HG03095 (cell line): Measurements from ENCODE around the gene NOS1AP.
"Not testable (repeated sequence)": the region's sequence is repeated elsewhere in the genome, so short reads cannot be mapped to it uniquely, and the experiment has no call there.

ENCODE experiments used
- ATAC-seq: cut with Tn5 transposase; IDR thresholded peaks from one replicate; pipeline ENCODE4 v1.9.1; 2021; ENCODE audit warnings: moderate library complexity; ENCODE audit not compliant: unreplicated experiment

The NOS1AP gene

GRCh38 chr1:162056579-162056978 lies 12.9 kb upstream of the NOS1AP start:
- no peak for ATAC-seq

GRCh38 chr1:162059721-162060120 lies 9.8 kb upstream of the NOS1AP start:
- ATAC-seq: no peak

DNA sequence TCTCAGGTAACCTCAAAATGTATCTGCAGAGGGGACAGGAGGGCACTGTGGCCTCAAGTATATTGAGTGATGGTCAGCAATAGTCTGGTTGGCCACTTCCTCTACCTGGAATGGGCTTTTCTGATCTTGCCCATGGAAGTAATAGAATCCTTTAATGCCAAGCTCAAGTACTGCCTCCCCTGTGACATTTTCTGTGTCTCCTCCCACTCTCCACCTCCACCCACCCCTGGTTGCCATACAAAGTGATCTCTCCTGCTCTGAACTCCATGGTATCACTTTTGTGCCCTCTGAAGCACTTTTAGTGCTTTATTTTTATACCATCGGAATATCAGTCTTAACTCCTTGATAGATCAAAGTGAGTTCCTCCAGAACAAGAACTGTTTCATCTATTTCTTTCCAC lies 9.2 kb upstream of the NOS1AP start:
- no peak for ATAC-seq

GRCh38 chr1:162062542-162063015 lies 6.9 kb upstream of the NOS1AP start:
- no peak for ATAC-seq

DNA sequence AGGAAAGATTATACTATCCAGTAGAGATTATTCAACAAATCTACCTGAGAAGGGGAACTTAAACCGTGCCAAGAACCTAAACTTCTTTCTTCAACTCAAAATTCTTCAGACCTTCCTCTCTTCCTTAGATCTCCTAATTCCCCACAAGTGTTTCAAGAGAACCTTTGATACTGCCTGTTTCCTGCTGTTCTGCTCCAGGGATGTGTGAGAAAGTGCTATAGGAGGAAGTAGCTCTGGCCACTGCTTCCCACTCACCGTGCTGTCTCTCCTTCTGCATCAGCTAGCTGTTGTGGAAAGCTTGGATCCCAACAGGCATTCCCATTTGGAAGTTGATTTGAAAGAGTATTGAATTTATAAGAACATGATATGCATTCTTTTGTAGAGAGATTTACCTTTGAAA lies 4.5 kb upstream of the NOS1AP start:
- no peak for ATAC-seq

DNA sequence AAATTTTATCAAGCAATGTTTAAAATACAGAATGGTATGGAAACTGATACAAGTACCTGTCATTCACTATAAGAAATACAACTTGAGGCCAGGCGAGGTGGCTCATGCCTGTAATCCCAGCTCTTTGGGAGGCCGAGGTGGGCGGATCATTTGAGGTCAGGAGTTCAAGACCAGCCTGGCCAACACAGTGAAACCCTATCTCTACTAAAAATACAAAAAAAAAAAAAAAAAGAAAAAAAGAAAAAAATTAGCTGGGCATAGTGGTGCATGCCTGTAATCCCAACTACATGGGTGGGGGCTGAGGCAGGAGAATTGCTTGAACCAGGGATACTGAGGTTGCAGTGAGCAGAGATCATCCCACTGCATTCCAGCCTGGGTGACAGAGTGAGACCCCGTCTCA lies 2.7 kb upstream of the NOS1AP start:
- ATAC-seq: not testable (repeated sequence)

DNA sequence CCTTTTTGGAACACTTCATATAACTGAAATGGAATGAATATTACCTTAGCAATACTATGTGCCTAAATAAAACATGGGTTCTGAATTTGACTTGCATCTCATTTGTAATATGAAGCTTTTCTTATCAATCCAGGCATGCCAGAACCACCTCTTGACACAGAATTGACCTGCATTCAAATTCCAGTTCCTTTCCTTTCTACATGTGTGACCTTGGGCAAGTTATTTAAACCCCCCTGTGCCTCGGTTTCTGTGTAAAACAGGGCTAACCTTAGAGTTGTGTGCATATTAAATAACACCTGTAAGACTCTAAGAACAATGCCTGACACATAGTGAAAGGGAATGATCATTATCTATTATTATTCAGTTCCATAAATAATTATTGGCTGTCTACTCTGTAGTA lies 2.0 kb upstream of the NOS1AP start:
- ATAC-seq: no peak

GRCh38 chr1:162068301-162068700 lies 1.2 kb upstream of the NOS1AP start:
- no peak for ATAC-seq

DNA sequence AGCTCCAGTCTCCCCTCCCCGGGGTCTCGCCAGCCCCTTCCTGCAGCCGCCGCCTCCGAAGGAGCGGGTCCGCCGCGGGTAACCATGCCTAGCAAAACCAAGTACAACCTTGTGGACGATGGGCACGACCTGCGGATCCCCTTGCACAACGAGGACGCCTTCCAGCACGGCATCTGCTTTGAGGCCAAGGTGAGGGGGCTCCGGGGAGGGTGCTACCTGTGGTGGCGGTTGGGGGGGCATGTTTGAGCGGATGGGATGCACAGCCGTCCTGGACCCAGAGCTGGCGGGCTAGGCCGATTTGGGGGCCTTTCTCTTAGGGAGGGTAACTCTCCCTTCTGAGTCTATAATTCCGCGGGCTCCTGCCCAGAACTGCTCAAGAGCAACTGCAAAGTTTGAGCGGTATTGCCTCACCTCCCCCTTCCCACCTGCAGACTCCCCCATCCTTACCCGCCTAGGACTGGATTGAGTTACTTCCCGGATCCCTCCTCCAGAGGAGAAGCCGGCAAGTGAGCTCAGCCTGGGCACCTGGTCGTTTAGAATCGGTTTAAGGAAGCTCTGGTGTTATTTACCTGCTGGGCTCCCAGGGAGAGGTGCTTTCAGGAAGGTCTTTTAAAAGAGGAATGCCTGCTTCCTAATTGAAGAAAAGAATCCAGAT lies 730 bp downstream of the NOS1AP start:
- no peak for ATAC-seq

GRCh38 chr1:162070825-162071224 lies 1.3 kb downstream of the NOS1AP start:
- ATAC-seq: no peak

DNA sequence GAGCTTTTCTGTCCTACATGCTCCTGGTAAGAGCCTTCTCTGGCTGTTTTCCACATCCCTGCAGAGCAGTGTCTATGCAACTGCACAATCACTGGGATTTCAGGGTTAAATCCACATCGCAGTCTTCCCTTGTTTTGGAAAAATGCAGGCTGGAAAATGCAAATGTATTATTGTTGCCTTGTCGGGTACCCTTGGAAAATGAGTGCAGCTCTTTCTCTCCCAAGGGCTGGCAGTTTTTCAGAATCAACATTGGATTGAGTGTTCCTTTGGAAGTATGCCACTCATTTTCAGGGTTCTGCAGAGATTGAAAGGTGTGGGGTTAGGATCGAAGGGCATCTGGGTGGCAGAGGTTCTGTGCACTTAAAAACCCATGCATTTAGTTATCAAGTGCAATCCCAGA lies 3.2 kb downstream of the NOS1AP start:
- no peak for ATAC-seq

GRCh38 chr1:162074276-162075005 lies 5.0 kb downstream of the NOS1AP start:
- ATAC-seq: no peak

GRCh38 chr1:162075862-162076261 lies 6.4 kb downstream of the NOS1AP start:
- no peak for ATAC-seq

- ATAC-seq: no peak
These were observed 8.3 kb downstream of the NOS1AP start for GRCh38 chr1:162077648-162078299.

- no peak for ATAC-seq
These were observed 9.5 kb downstream of the NOS1AP start for GRCh38 chr1:162079030-162079429.

GRCh38 chr1:162080472-162081015 lies 11.1 kb downstream of the NOS1AP start:
- no peak for ATAC-seq

DNA sequence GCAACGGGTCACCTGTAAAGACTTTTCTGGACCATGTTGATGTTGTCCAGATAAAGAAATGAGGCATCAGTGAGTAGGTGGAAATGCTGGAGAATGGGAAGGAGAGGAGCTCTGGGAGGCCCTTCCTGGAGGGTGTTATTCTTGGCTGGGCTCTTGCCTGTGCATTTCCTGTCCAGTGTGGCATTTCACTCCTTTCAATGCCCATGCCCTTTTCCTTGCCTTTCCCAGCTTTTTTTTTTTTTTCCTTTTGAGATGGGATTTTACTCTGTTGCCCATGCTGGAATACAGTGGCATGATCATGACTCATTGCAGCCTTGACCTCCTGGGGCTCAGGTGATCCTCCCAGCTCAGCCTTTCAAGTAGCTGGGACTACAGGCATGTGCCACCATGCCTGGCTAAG lies 11.8 kb downstream of the NOS1AP start:
- no peak for ATAC-seq

DNA sequence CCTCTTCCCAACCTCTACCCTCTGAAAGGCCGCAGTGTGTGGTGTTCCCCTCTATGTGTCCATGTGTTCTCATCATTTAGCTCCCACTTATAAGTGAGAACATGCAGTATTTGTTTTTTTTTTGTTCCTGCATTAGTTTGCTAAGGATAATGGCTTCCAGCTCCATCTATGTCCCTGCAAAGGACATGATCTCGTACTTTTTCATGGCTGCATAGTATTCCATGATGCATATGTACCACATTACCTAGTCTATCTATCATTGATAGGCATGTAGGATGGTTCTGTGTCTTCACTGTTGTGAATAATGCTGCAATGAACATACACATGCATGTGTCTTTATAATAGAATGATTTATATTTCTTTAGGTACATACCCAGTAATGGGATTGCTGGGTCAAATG lies 12.6 kb downstream of the NOS1AP start:
- not testable (repeated sequence) for ATAC-seq

DNA sequence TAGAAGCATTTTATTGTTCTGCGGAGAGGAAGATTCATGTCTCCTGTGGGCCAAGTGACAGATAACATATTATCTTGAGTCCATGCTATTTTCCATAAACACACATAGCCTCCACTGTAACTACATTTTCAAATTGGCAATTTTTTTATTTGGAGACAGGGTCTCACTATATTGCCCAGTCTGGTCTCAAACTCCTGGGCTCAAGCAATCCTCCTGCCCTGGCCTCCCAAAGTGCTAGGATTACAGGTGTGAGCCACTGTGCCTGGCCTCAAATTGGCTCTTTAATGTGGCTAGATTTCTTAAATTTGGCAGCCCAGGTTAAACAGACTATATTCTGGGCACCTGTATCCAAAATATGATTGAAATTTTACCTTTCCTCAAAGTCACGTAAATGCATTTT lies 13.8 kb downstream of the NOS1AP start:
- ATAC-seq: no peak

- ATAC-seq: no peak
These were observed 16.5 kb downstream of the NOS1AP start for GRCh38 chr1:162085991-162086390.

DNA sequence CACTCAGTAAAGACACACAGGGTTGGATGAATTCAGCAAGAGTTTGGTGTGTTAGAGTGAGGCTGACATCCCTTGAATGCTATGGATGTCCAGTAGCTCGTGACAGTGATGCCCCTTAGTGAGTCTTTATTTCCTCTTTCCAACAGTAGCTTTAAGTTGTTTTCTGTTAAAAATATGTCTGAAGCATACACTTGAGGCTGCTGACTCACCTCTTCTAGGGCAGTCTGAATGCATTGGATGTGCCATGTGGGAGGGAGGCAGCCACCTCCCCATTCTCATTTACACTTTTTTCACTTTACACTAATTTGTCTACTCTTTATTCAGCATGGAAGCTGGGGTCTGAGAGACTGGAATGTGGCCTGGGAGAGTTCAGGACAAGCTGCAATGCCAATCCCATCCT lies 17.6 kb downstream of the NOS1AP start:
- no peak for ATAC-seq

DNA sequence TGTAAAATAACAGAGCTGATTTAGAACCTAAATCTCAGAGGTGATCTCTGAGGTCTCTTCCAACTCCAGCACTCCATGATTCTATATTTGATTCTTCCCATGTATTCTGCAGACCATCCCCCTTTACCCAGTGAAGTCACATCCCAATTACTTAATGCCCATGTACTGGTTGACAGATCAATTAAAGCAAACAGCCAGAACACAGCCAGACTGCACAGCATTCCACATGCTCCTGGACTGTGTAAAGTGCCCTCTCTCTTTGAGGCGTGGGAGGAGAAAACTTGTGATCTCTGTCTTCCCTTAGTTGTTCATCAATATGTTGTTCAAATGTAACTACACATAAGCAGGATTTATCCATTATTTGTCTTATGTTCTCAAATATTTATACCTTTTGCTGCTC lies 18.1 kb downstream of the NOS1AP start:
- no peak for ATAC-seq
